Tibial nerve (tissue), 4 donors: ENCODE data around the gene COL3A1. TPM values are rescaled to one million over a fixed set of nuclear protein-coding genes. Genes with fewer than 3 reads are reported as not detected.

ENCODE experiments used
- DNase-seq, 2 donors: peaks; one replicate each; pipeline ENCODE4 v3.0.0-alpha.2; 2019; ENCODE audit warnings: low spot score in 2 of 2
- H3K27ac ChIP-seq, 4 donors: fragments of 200-600 bp; sonication (generic) in 3 of 4; one replicate each; pipeline ENCODE4 v1.5.1; 2017 to 2019; ENCODE audit warnings: mild to moderate bottlenecking in 1 of 4
- H3K27me3 ChIP-seq, 2 donors: fragments of 200-600 bp; sonication (generic) in 1 of 2; one replicate each; pipeline versions ENCODE4 v1.5.1 to v1.6.0; 2017 to 2019
- H3K36me3 ChIP-seq, 3 donors: fragments of 200-600 bp; sonication (generic); one replicate each; pipeline ENCODE4 v1.5.1; 2018 to 2019
- H3K4me1 ChIP-seq, 4 donors: fragments of 200-600 bp; sonication (generic) in 3 of 4; one replicate each; pipeline ENCODE4 v1.5.1; 2017 to 2019
- H3K4me3 ChIP-seq, 4 donors: fragments of 200-600 bp; sonication (generic) in 3 of 4; one replicate each; pipeline ENCODE4 v1.5.1; 2017 to 2019; ENCODE audit warnings: mild to moderate bottlenecking in 1 of 4, moderate library complexity in 1 of 4
- H3K9me3 ChIP-seq, 4 donors: fragments of 200-600 bp; sonication (generic) in 3 of 4; one replicate each; pipeline ENCODE4 v1.5.1; 2017 to 2019
- EP300 ChIP-seq, 2 donors: sonication (generic); formaldehyde crosslinking; IDR thresholded peaks; one replicate each; pipeline ENCODE4 v1.6.1; 2017; ENCODE audit warnings: antibody characterized with exemption in 2 of 2, mild to moderate bottlenecking in 1 of 2
- POLR2A ChIP-seq, 2 donors: fragments of 450-650 bp; IDR thresholded peaks; one replicate each; pipeline ENCODE4 v1.6.1; 2017; ENCODE audit warnings: antibody characterized with exemption in 2 of 2, mild to moderate bottlenecking in 2 of 2, moderate library complexity in 2 of 2
- WGBS, 2 donors: methylation state at CpG; one replicate each; pipeline ENCODE4 v1.1.5; 2018; 5-methylcytosine and 5-hydroxymethylcytosine counted together
- total RNA-seq, 4 donors: library from RNA; depleted of rRNA; stranded (reverse); fragments of >200 nt; gene quantifications; one replicate each; pipeline ENCODE4 v1.1.0, GENCODE V29; 2016
- TF ChIP-seq, protein P1 (sequence below), 5 experiments: fragments of 200-600 bp in 3 of 5; fragments of 450-650 bp in 2 of 5; sonication (generic) in 3 of 5; IDR thresholded peaks; one replicate each; pipeline ENCODE4 v1.5.1; 2016 to 2019; ENCODE audit warnings: antibody characterized with exemption in 5 of 5, mild to moderate bottlenecking in 3 of 5, moderate library complexity in 2 of 5

COL3A1 gene
- total RNA-seq, 4 donors from 2014 or later = 77.1 to 205 (median 115) TPM

DNA sequence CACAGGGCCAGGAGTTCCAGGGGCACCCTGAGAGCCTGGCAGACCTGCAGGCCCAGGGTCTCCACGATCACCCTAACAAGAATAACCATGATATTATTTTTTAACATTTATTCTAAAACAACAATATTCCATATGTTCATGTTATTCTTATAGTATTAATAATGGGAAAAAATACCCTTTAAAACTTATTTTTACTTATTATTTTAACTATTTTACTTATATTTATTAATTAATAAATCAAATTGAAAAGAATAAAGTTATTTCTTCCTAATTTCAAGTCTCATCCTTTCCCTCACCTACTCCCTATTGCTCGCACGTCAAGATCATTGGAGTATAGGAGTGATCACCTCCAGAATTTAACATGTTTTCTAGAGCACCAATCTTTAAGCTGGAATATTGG, 71.7 kb downstream of the COL3A1 start:
- H3K36me3 ChIP-seq = peaks cover 0 to 66% (median 0%) of the 10 kb centered on the region in 3 donors
- H3K4me1 ChIP-seq = no peaks in the 10 kb centered on the region
- DNase-seq = no peak
- H3K9me3 ChIP-seq = no peaks in the 10 kb centered on the region
- TF ChIP-seq POLR2A (IDR thresholded peaks at IDR 0.05) (no peak), EP300 (IDR thresholded peaks at IDR 0.05) (no peak)
- TF ChIP-seq, protein P1, sequence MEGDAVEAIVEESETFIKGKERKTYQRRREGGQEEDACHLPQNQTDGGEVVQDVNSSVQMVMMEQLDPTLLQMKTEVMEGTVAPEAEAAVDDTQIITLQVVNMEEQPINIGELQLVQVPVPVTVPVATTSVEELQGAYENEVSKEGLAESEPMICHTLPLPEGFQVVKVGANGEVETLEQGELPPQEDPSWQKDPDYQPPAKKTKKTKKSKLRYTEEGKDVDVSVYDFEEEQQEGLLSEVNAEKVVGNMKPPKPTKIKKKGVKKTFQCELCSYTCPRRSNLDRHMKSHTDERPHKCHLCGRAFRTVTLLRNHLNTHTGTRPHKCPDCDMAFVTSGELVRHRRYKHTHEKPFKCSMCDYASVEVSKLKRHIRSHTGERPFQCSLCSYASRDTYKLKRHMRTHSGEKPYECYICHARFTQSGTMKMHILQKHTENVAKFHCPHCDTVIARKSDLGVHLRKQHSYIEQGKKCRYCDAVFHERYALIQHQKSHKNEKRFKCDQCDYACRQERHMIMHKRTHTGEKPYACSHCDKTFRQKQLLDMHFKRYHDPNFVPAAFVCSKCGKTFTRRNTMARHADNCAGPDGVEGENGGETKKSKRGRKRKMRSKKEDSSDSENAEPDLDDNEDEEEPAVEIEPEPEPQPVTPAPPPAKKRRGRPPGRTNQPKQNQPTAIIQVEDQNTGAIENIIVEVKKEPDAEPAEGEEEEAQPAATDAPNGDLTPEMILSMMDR (IDR thresholded peaks at IDR 0.05) = no peak
- no peak overlapping the region for H3K27ac ChIP-seq
- 89 to 92% methylated on average over 3 of the region's 3 CpGs for WGBS, 2 donors
- H3K4me3 ChIP-seq = no peak overlapping the region
- no peaks in the 10 kb centered on the region for H3K27me3 ChIP-seq

DNA sequence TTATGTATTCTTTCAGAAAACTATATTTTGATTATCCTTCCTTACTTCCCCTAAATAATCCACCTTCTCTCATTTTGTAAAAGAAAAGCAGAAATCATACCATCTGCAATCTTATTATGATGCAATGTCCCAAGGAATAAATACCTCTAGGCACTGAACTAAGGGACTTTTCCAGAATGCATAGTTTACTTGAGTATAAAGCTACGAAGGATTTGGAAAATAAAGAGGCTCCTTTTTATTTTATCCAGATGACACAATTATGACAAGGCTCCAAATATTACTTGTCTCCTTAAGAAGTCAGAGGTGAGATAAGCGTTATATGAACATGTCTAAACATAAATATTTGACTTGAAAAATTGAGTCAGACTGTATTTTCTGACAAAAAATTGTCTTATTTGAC, 72.1 kb downstream of the COL3A1 start:
- H3K27ac ChIP-seq = no peak overlapping the region
- H3K36me3 ChIP-seq = peaks cover 0 to 65% (median 0%) of the 10 kb centered on the region in 3 donors
- H3K9me3 ChIP-seq = no peaks in the 10 kb centered on the region
- no peaks in the 10 kb centered on the region for H3K4me1 ChIP-seq
- no peak for TF ChIP-seq EP300 (IDR thresholded peaks at IDR 0.05)
- TF ChIP-seq, protein P1 (IDR thresholded peaks at IDR 0.05) = no peak
- WGBS, 2 donors = 65 to 77% methylated on average over 2 of the region's 2 CpGs
- no peak for DNase-seq
- no peak overlapping the region for H3K4me3 ChIP-seq
- no peaks in the 10 kb centered on the region for H3K27me3 ChIP-seq

DNA sequence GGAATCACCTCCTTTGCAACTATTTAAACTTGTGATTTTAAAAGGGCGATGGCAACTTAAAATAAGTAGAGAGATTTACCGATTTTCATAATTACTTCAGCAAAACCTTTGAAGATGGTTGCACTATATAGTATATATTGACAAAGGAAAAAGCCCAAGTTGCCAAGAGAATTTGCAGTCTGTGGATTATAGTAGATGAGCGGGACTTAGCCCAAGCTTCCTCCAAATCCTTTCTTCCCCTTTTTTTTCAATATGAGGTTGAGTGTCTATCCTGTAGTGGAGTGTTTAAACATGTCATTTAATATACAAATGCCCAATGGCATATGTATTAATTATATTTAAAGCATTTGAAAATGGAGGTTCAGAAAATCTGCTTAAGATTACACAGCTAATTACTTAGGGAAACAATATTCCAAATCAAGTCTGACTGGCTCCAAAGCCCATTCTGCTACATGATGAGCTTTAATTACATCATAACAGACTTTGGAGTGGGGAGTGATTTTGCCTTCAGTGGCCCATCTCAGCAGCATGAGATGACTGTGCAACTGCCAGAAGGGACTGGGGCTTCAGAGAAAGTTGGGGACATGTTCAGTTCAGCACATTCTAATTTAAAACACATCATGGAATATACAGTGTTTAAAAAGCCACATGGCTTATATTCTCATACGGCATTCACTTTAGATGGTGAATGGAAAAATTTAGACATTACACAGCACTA, 73.2 kb downstream of the COL3A1 start:
- Histone ChIP-seq H3K27me3 (no peaks in the 10 kb centered on the region), H3K4me1 (no peaks in the 10 kb centered on the region), H3K36me3 (peaks cover 0 to 64% (median 0%) of the 10 kb centered on the region in 3 donors), H3K9me3 (no peaks in the 10 kb centered on the region), H3K4me3 (no peak overlapping the region), H3K27ac (no peak overlapping the region)
- no peak for DNase-seq
- no peak for TF ChIP-seq EP300 (IDR thresholded peaks at IDR 0.05)
- no peak for TF ChIP-seq POLR2A (IDR thresholded peaks at IDR 0.05)
- TF ChIP-seq, protein P1 (IDR thresholded peaks at IDR 0.05) = no peak
- WGBS, 2 donors = 90 to 95% methylated on average over 4 of the region's 4 CpGs

DNA sequence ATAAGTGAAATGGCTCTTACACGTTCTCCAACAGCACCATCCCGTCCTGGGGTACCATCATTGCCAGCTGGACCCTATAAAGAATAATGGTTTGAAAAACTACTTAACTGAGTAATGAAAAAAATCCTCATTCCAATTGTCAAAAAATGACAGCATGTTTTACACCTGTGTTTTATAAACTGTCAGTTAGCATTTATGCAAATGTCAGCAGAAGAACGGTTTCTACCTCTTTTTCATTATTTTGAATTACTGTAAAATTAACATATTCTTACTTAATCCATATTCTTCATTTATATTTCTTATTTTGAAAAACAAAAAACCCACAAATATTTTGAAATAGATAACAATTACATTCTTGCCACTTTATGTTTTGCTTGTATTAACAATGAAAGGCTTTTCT, 74.0 kb downstream of the COL3A1 start:
- no peak overlapping the region for H3K4me3 ChIP-seq
- no peaks in the 10 kb centered on the region for H3K9me3 ChIP-seq
- peaks cover 0 to 64% (median 0%) of the 10 kb centered on the region in 3 donors for H3K36me3 ChIP-seq
- no peaks in the 10 kb centered on the region for H3K27me3 ChIP-seq
- no peaks in the 10 kb centered on the region for H3K4me1 ChIP-seq
- 89 to 94% methylated on average over 3 of the region's 3 CpGs for WGBS, 2 donors
- TF ChIP-seq, protein P1 (IDR thresholded peaks at IDR 0.05) = no peak
- no peak for TF ChIP-seq EP300 (IDR thresholded peaks at IDR 0.05)
- no peak for TF ChIP-seq POLR2A (IDR thresholded peaks at IDR 0.05)
- no peak for DNase-seq
- no peak overlapping the region for H3K27ac ChIP-seq

DNA sequence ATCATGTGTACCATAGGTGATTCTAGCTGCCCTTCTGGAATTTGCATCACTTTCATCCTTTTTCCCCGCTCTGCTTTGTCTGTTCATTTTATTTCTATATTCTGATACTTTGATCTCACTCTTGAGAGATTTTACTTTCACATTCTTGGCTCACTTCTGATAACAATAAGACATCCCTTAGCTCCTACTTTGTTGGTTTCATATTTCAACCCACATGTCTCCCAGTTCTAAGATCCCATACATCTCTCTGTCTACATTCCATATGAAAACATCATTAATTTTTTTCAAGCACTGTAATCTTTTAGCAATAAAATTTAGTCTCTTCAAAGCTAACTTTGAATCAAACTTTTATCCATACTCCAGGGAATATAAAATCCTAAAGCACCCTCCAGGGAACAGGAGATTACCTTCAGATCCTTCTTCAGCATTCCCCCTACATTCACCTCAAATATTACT, 75.6 kb downstream of the COL3A1 start:
- H3K27me3 ChIP-seq = no peaks in the 10 kb centered on the region
- no peak overlapping the region for H3K27ac ChIP-seq
- WGBS, 2 donors = 65 to 96% methylated on average over 1 of the region's 1 CpG
- no peaks in the 10 kb centered on the region for H3K9me3 ChIP-seq
- TF ChIP-seq EP300 (IDR thresholded peaks at IDR 0.05) (no peak), POLR2A (IDR thresholded peaks at IDR 0.05) (no peak)
- TF ChIP-seq, protein P1 (IDR thresholded peaks at IDR 0.05) = no peak
- H3K4me1 ChIP-seq = no peaks in the 10 kb centered on the region
- no peak for DNase-seq
- H3K36me3 ChIP-seq = peaks cover 0 to 67% (median 0%) of the 10 kb centered on the region in 3 donors
- no peak overlapping the region for H3K4me3 ChIP-seq
